ENCODE results near the gene FBLN7. TPM values are rescaled to one million over a fixed set of nuclear protein-coding genes. Genes with fewer than 3 reads are reported as not detected.
A peak's percentile ranks its signal among the peaks of the same experiment; 100 is the strongest.

Gene FBLN7
- total and polyA plus RNA-seq, 8 donors = 2.6 to 19.1 (median 13.3) TPM

DNA sequence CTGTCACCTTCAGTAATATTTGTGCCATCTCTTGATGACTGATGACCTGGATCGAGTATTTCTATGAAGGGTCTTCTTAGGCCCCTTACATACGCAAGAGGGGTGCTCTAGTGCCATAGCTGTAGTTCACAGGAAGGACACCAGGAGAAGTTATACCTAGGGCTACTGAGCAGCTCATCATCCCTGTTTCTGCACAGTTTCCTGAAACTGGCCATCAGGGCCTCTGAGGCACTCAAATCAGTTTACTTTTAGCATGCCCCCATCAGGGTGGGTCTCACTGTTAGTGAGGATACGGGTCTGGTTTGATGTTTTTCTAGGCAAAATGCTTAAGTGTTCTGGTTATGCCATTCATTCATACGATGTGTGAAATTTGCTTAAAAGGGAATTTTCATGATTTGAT is 20.0 kb upstream of the FBLN7 start:
- Histone ChIP-seq H3K4me1 (no peaks in the 10 kb centered on the region), H3K9me3 (no peaks in the 10 kb centered on the region), H3K4me3 (no peak overlapping the region), H3K36me3 (peaks cover 0 to 44% of the 10 kb centered on the region in 2 donors), H3K27me3 (no peaks in the 10 kb centered on the region), H3K27ac (no peak overlapping the region)
- TF ChIP-seq, protein P1, sequence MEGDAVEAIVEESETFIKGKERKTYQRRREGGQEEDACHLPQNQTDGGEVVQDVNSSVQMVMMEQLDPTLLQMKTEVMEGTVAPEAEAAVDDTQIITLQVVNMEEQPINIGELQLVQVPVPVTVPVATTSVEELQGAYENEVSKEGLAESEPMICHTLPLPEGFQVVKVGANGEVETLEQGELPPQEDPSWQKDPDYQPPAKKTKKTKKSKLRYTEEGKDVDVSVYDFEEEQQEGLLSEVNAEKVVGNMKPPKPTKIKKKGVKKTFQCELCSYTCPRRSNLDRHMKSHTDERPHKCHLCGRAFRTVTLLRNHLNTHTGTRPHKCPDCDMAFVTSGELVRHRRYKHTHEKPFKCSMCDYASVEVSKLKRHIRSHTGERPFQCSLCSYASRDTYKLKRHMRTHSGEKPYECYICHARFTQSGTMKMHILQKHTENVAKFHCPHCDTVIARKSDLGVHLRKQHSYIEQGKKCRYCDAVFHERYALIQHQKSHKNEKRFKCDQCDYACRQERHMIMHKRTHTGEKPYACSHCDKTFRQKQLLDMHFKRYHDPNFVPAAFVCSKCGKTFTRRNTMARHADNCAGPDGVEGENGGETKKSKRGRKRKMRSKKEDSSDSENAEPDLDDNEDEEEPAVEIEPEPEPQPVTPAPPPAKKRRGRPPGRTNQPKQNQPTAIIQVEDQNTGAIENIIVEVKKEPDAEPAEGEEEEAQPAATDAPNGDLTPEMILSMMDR (IDR thresholded peaks at IDR 0.05) = no peak
- intact Hi-C loops (cut with DNase I) = no loop called here
- DNase-seq (no peak), ATAC-seq (no peak)

DNA sequence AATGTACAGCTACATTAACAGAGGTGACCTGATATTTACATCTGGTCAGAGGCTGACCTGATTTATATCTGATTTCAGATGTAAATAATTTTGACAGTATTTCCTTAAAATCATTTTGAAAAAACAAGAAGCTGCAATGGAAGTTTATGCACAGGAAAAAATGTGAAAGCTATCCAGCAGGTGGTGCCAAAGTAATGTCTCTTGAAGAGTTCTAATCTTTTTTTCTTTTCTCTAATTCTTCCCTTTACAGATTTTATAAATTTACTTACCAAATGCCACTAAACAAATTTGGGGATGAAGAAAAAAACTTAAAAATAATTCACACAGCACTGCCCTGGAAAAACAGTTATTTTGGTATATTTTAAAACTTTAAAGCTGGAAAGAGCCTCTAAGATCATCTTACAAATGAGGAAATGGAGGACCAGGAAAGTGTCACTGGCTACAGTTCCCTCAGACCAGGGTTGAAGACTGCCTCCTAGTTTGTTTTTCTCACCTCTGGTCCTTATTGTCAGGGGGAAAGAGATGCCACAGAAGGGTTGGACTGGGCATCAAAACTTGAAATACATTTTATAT is 16.4 kb upstream of the FBLN7 start:
- Histone ChIP-seq H3K4me1 (no peaks in the 10 kb centered on the region), H3K27me3 (no peaks in the 10 kb centered on the region), H3K9me3 (no peaks in the 10 kb centered on the region), H3K27ac (no peak overlapping the region), H3K36me3 (peaks cover 0 to 27% of the 10 kb centered on the region in 2 donors), H3K4me3 (no peak overlapping the region)
- TF ChIP-seq, protein P1 (IDR thresholded peaks at IDR 0.05) = peak; percentile 37 to 63
- DNase-seq (peak in 2 of 4 donors; percentile 34 to 49), ATAC-seq (peak; percentile 46)
- intact Hi-C loops (cut with DNase I) = no loop called here

DNA sequence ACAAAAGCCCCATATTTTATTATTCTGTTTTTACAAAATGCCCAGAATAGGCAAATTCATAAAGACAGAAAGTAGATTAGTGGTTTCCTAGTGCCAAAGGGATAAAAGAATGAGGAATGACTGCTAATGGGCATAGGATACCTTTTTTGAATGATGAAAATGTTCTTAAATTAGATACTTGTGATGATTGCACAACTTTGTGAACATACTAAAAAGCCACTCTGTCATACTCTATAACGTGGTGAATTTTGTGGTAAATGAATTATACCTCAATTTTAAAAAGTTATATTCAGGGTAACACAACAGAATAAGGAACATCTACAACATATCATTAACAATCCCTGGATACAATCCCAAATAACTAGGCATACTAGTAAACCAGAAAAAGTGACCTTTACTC is 9.1 kb upstream of the FBLN7 start:
- Histone ChIP-seq H3K4me1 (no peaks in the 10 kb centered on the region), H3K36me3 (no peaks in the 10 kb centered on the region), H3K27me3 (no peaks in the 10 kb centered on the region), H3K4me3 (no peak overlapping the region), H3K27ac (no peak overlapping the region), H3K9me3 (no peaks in the 10 kb centered on the region)
- ATAC-seq (no peak), DNase-seq (no peak)
- intact Hi-C loops (cut with DNase I) = no loop called here
- TF ChIP-seq, protein P1 (IDR thresholded peaks at IDR 0.05) = no peak

DNA sequence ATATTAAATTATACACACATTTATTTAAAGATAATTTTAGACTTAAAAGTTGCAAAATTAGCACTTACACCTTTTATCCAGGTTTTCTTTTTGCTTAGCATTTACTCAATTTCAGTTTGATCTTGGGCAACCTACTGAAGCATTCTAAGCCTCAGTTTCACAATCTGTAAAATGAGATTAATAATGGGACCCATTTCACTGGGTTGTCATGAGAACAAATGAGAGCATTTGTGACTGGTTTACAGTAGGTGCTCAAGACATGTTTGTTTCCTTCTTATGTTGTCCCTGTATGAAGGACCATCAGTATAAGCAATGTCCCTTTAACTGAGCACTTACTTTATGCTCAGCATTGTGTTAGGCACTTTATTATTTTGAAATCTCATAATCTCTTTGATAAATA is 4.8 kb upstream of the FBLN7 start:
- Histone ChIP-seq H3K4me1 (peaks cover 0 to 9% of the 10 kb centered on the region in 2 donors), H3K4me3 (no peak overlapping the region), H3K9me3 (no peaks in the 10 kb centered on the region), H3K36me3 (no peaks in the 10 kb centered on the region), H3K27ac (no peak overlapping the region), H3K27me3 (peaks cover 0 to 17% of the 10 kb centered on the region in 2 donors)
- intact Hi-C loops (cut with DNase I) = no loop called here
- no peak for DNase-seq
- no peak for ATAC-seq
- TF ChIP-seq, protein P1 (IDR thresholded peaks at IDR 0.05) = no peak

DNA sequence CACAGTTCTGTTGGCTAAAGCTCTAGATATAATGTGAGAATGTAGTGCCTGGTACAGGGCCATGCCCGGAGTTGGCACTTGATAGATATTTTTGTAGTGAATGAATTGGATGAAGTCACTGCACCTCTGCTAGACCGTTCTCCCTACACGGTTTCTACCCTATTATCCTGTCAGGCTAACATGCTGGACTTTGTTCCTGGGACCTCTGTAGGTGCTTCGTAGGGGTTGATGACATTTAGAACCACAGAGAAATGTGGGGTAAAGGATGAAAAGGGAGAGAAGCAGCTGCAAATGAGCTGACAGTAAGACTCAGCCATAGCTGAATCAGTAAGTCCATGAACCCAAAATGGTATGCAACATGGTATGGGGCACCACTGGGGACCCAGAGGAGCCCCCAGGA is 4.1 kb upstream of the FBLN7 start:
- Histone ChIP-seq H3K9me3 (no peaks in the 10 kb centered on the region), H3K4me3 (no peak overlapping the region), H3K36me3 (no peaks in the 10 kb centered on the region), H3K27me3 (peaks cover 0 to 20% of the 10 kb centered on the region in 2 donors), H3K4me1 (peaks cover 0 to 11% of the 10 kb centered on the region in 2 donors), H3K27ac (no peak overlapping the region)
- ATAC-seq (no peak), DNase-seq (no peak)
- TF ChIP-seq, protein P1 (IDR thresholded peaks at IDR 0.05) = no peak
- intact Hi-C loops (cut with DNase I) = no loop called here

All from left lung (tissue), 10 donors.